Ovary (tissue), 3 donors: ENCODE measurements around the gene SEMA3E.

ENCODE experiments used
- EP300 ChIP-seq: sonication (generic); formaldehyde crosslinking; IDR thresholded peaks from one replicate; pipeline ENCODE4 v1.6.1; 2017; ENCODE audit warnings: antibody characterized with exemption
- TF ChIP-seq, protein P1 (sequence below), 3 donors: fragments of 450-650 bp in 2 of 3; fragments of 200-600 bp in 1 of 3; IDR thresholded peaks; one replicate each; pipeline versions ENCODE4 v1.5.1 to v1.8.0; 2016 to 2022; ENCODE audit warnings: antibody characterized with exemption in 3 of 3, mild to moderate bottlenecking in 1 of 3
- donor health status: DM: no; HTN: no; CAD: no.

DNA sequence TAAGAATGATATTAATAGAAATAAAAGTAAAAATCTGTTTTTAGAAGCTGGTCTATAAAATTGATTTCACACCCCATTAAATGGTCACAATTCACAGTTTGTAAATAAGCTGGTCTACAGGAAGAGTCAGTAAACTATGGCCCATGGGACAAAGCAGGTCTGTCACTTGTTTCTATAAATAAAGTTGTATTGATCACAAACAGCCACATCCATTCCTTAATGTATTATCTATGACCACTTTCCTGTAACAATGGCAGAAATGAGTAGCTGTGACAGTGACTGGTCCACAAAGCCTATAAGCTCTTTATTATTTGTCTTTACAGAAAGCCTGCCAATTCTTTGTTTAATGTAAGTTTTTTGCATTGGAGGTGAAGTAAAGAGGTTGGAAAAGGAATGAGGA lies 114.5 kb downstream of the SEMA3E start:
- TF ChIP-seq, protein P1, sequence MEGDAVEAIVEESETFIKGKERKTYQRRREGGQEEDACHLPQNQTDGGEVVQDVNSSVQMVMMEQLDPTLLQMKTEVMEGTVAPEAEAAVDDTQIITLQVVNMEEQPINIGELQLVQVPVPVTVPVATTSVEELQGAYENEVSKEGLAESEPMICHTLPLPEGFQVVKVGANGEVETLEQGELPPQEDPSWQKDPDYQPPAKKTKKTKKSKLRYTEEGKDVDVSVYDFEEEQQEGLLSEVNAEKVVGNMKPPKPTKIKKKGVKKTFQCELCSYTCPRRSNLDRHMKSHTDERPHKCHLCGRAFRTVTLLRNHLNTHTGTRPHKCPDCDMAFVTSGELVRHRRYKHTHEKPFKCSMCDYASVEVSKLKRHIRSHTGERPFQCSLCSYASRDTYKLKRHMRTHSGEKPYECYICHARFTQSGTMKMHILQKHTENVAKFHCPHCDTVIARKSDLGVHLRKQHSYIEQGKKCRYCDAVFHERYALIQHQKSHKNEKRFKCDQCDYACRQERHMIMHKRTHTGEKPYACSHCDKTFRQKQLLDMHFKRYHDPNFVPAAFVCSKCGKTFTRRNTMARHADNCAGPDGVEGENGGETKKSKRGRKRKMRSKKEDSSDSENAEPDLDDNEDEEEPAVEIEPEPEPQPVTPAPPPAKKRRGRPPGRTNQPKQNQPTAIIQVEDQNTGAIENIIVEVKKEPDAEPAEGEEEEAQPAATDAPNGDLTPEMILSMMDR (IDR thresholded peaks at IDR 0.05): no peak
- TF ChIP-seq EP300: no peak
